ENCODE measurements around the gene MAGED1.

Gene MAGED1

DNA sequence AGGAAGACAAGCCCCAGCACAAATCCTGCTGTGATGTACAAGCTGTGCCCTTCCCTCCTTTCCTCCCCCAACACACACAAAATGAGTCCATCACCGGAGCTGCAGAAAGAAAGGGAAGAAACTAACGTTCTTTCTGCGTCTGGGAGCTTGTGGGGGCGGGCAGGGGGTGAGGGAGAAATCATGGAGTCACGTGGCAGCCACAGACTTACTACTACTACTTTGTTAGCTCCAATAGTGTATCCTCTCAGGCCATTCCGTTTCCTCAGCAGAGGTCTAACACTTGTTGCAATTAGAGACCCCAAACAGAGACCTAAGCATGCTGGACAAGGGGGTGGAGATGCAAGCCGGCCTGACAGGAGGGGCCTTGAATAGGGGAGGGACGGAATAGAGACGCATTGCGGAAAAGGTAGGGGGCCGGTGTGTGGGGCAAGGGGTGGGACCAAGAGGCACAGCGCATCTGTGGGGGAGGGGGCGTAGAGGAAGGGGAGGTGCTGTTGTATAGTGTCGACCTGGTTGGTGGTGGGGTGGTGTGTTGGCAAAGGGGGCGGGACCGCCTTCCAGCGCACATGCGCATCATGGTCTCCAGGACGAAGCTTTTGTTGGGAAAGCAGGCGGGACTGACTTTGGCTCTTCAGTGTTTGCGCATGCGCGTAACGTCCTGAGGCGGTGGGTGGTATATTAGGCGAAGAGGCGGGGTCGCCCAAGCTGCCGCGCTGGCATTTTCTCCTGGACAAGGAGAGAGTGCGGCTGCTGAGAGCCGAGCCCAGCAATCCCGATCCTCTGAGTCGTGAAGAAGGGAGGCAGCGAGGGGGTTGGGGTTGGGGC, at the start of gene MAGED1:
MAGED1 (plus strand) TSS at position 703 of the 825 bp plus-strand sequence. CDS start 682 bp downstream, outside the sequence.
- FAIRE-seq (peak; percentile 94), DNase-seq (ENCODE audit: insufficient read length, low spot score) (no peak)

- DNase-seq (ENCODE audit: insufficient read length, low spot score) (no peak), FAIRE-seq (no peak)
These were observed 46.0 kb upstream of the MAGED1 start for GRCh38 chrX:51847463-51847862.

DNA sequence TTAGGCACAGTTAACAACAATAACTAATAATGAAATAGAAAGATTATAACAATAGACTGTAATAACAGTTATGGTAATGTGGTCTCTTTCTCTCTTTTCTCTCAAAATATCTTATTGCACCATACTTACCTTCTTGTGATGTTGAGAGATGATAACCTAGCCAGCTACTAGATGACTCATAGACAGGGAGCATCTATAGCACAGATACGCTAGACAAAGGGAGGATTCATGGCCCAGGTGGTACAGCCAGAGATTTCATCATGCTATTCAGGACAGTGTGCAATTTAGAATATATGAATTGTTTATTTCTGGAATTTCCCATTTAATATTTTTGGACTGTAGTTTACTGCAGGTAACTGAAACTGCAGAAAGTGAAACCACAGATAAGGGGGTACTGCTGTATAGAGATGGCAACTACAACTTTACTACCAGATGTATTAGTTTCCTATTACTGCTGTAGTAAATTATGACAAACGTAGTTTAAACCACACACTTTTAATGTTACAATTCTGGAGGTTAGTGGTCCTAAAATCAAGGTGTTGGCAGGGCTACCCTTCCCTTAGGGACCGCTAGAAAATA, 41.8 kb upstream of the MAGED1 start:
- no peak for FAIRE-seq
- no peak for DNase-seq (ENCODE audit: insufficient read length, low spot score)

GRCh38 chrX:51852096-51852495, 41.3 kb upstream of the MAGED1 start:
- FAIRE-seq (no peak), DNase-seq (ENCODE audit: insufficient read length, low spot score) (no peak)

DNA sequence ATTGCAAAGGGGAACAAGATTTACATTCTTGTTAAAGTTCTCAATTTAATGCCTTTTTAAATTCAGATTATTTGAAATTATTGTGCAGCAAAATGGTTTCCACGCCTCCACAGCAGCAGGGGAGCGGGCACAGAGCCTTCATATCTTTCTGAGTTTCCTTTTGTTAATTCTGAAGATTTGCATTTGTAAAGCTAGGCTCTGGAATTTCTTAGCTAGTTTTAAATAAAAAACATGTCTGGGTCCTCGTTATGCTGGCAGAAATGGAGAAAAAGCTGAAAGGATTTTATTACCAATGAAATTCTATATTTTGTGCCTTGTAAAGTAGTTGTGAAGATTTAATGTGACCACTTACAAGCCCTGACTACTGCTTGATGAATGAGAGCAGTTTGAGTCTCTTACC, 40.8 kb upstream of the MAGED1 start:
- FAIRE-seq (peak; percentile 52), DNase-seq (ENCODE audit: insufficient read length, low spot score) (no peak)

- DNase-seq (ENCODE audit: insufficient read length, low spot score) (no peak), FAIRE-seq (no peak)
These were observed 40.2 kb upstream of the MAGED1 start for GRCh38 chrX:51853251-51853650.

DNA sequence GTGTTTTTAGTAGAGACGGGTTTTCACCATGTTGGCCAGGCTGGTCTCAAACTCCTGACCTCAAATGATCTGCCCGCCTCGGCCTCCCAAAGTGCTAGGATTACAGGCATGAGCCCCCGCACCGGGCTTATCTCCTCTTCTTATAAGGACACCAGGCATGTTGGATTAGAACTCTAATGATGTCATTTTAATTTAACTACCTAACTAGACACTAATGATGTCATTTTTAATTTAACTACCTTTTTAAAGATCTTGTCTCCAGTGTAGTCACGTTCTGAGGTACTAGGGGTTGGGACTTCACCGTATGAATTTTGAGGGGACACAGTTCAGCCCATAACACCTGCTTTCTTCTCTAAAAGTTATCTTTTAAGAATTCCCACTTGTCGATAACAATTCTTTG, 37.7 kb upstream of the MAGED1 start:
- FAIRE-seq (no peak), DNase-seq (ENCODE audit: insufficient read length, low spot score) (no peak)

GRCh38 chrX:51857159-51857733, 36.2 kb upstream of the MAGED1 start:
- no peak for DNase-seq (ENCODE audit: insufficient read length, low spot score)
- no peak for FAIRE-seq

- DNase-seq (ENCODE audit: insufficient read length, low spot score) (no peak), FAIRE-seq (no peak)
These were observed 32.7 kb upstream of the MAGED1 start for GRCh38 chrX:51860679-51861078.

- DNase-seq (ENCODE audit: insufficient read length, low spot score) (no peak), FAIRE-seq (no peak)
These were observed 30.5 kb upstream of the MAGED1 start for GRCh38 chrX:51862920-51863319.

DNA sequence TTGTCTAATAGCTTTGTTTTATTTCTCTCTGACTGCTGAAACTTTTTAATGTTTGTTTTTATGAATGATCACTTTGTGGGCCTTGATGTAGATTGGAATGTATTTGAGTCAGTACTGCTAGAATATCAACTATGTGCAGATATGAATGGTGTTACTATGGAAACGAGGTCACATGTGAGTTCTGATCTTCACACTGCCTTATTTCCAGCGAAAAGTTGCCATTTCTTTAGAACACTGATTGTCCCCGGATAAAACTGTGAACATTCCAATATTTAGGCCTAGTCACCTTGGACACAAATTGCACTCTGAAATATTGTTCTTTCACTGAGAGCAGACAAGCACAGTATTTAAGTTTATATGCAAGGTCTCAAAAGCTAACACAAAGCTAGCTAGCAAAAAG, 27.2 kb upstream of the MAGED1 start:
- DNase-seq (ENCODE audit: insufficient read length, low spot score) = no peak
- FAIRE-seq = no peak

DNA sequence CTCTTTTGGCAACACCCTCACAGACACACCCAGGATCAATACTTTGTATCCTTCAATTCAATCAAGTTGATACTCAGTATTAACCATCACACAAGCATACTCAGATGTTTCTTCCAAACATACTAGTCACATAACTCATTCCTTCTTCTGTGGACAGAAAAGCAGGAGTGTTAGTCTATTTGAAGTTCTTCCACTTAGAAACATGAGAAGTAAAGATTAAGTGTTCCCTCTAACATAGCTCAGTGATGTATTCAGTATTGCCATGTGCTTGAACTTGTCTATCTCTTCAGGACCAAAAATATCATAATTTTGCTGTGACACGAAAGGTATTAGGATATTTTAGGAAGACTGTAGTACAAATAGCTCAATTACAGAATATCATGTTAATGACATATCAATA, 25.8 kb upstream of the MAGED1 start:
- no peak for FAIRE-seq

GRCh38 chrX:51870354-51870753, 23.1 kb upstream of the MAGED1 start:
- FAIRE-seq (no peak), DNase-seq (ENCODE audit: insufficient read length, low spot score) (no peak)

More for the DNA sequence above, 25.8 kb upstream of the MAGED1 start:
- no peak for DNase-seq (ENCODE audit: insufficient read length, low spot score)

DNA sequence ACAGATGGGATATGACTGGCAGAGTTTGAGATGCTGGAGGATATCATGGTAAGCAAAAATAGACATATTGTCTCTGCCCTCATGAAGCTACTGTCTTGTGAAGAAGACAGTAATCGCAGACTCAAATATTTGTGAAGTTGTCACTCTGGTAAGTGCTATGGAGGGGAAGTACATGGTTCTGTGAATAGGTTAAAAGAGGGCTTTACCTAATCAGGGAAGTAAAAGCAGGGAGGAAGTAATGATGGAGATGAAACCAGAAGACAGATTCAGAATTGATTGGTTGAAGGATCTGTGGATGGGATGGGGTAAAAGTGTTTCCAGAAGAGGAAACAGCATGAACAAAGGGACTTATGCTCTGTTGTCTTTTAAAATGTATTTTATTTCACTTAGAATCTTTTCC, 19.3 kb upstream of the MAGED1 start:
- DNase-seq (ENCODE audit: insufficient read length, low spot score) (no peak), FAIRE-seq (peak; percentile 23)

- FAIRE-seq (no peak), DNase-seq (ENCODE audit: insufficient read length, low spot score) (no peak)
These were observed 17.0 kb upstream of the MAGED1 start for GRCh38 chrX:51876441-51876840.

DNA sequence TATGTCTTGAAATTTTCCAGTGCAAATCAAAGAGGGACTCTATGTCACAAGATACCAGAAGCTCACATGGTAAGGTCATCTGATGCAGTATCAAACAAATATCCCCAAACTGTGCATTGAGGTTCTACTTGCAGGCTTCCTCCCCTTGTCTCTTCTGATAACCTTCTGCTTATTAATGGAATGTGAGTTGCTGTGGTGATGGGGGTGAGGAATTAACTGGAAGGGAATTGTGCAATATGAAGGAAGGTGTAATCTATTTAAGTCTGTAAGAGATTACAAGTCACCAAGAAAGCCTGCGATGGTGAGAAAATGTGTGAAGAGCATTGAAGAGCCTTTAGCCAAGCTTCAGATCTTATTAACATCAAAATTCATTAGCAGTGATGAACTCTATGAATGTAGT, 15.4 kb upstream of the MAGED1 start:
- peak; percentile 53 for FAIRE-seq

DNA sequence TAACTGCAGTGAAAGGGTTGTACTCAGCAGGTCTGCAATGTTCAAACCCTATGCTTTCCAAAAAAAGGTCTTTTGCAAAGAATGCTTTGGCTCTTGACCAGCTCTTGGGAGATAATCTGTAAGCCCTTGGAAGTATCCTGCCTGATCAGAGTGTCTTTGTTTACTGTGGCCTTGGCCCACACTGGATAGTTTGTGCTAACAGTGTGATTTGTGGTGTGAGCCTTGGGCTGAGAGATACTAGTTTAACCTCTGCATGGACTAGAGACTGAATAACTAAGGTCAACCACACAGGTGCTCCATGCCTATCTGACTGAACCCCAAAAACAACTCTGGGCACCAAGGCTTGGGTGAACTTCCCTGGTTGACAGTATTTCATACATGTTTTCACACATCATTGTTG, 3.6 kb upstream of the MAGED1 start:
- no peak for FAIRE-seq
- no peak for DNase-seq (ENCODE audit: insufficient read length, low spot score)

More for the DNA sequence above, 15.4 kb upstream of the MAGED1 start:
- no peak for DNase-seq (ENCODE audit: insufficient read length, low spot score)

GRCh38 chrX:51891245-51891644, 2.2 kb upstream of the MAGED1 start:
- DNase-seq (ENCODE audit: insufficient read length, low spot score) = no peak
- no peak for FAIRE-seq

DNA sequence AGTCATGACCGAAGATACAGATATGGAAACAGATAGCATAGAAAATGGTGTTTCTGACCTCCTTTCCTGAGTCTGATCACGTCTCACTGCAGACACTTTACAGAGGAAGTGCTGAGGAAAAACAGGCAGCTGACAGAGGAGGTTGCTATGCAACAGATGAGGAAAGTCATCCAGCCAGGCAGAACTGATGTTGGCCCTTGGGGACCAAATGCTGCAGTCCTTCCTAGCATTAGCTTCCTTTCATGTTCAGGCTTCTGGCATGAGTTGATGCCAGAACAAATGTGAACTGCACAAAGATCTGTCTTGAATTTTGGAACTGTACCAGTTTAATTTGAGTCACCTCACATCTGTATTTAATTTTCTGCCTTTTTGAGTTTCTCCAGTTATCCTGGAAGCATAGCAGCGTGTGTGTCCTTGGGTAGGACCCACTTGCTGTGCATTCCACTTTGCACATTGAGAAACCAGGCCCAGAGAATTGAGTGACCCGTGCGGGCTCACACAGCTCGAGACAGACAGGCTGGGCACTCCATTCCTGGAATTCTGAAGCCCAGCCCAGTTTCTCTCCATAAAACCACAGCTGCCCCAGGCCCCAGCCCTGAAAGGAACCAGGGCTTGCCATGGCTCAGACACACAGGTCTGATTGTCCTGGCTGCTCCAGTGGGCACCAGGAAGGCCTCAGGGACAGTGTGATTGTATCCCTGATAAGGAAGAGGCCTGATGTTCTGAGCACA, 1.4 kb upstream of the MAGED1 start:
- peak; percentile 85 for FAIRE-seq
- DNase-seq (ENCODE audit: insufficient read length, low spot score) = no peak

DNA sequence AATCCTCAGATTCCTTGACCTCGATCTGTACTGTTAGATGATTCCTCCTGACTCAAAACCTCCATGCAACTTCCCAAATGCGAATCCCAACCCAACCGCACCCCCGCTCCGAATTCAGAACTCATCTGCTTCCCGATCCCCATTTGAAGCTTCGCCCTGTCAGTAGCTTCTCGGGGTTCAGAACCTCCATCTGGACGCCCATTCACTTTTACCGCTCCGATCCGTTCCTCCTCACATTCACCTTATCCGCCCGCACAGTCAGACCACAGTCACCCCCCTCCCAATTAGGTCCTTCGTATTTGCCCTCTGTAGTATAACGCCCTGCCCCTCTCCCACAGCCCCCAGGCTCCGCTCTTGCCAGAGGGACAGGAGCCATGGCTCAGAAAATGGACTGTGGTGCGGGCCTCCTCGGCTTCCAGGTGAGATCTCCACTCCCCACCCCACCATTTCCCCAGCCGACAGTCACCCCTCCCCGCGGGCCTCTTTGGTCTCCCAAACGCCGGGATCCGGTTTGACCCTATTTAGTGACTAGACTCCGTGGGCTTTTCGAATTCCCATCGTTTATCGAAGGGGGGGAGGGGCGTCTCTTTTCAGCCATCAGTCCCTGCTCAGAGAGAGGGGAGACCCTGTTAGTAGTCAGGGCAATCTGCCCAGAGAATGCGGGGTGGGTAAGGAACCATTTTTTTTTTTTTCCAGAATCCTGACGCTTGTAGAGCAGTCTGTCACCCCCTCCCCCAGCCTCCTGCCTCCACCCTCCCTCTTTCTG, 691 bp downstream of the MAGED1 start:
- FAIRE-seq (no peak), DNase-seq (ENCODE audit: insufficient read length, low spot score) (no peak)
